A673 (cell line): ENCODE measurements around the gene CACNA2D3. TPM values are rescaled to one million over a fixed set of nuclear protein-coding genes. Genes with fewer than 3 reads are reported as not detected.
"Not testable (repeated sequence)": the region's sequence is repeated elsewhere in the genome, so short reads cannot be mapped to it uniquely, and the experiment has no call there.

Experiments used
- BruUV-seq: library from RNA; stranded (reverse); fragments of 400-500 nt; replicated peaks from 2 replicates; lab custom pipeline; 2021; lab: Mats Ljungman, UMichigan
- CTCF ChIA-PET: fragments of 300-600 bp; sonication (Branson Sonifier 250); formaldehyde crosslinking; loops from one replicate; lab custom pipeline; 2022; ENCODE audit warnings: antibody characterized with exemption; lab: Charles Lee
- POLR2A ChIA-PET: fragments of 300-600 bp; sonication (Branson Sonifier 250); formaldehyde crosslinking; loops from one replicate; lab custom pipeline; 2022; ENCODE audit warnings: antibody characterized with exemption; ENCODE audit not compliant: low non-redundant PET; lab: Charles Lee
- DNase-seq: peaks from one replicate; pipeline ENCODE4 v3.0.0-alpha.2; 2015; ENCODE audit warnings: low spot score
- H3K27ac ChIP-seq: fragments of 200-600 bp; sonication (generic); 2 replicates; pipeline ENCODE4 v1.5.1; 2016; ENCODE audit warnings: mixed run types, low read depth, mild to moderate bottlenecking, mixed read lengths, antibody characterized with exemption, low read length; ENCODE audit not compliant: poor library complexity, severe bottlenecking
- H3K27me3 ChIP-seq: fragments of 200-600 bp; sonication (generic); replicated peaks from 2 replicates; pipeline ENCODE4 v1.6.1; 2017; ENCODE audit warnings: mixed run types, low read depth, mild to moderate bottlenecking, mixed read lengths, antibody characterized with exemption, low read length; ENCODE audit not compliant: insufficient read depth, poor library complexity
- H3K36me3 ChIP-seq: fragments of 200-600 bp; sonication (generic); 2 replicates; pipeline ENCODE4 v1.6.1; 2016; ENCODE audit warnings: mixed run types, mild to moderate bottlenecking, mixed read lengths, antibody characterized with exemption, low read length; ENCODE audit not compliant: insufficient read depth, poor library complexity, severe bottlenecking
- H3K4me1 ChIP-seq: fragments of 200-600 bp; sonication (generic); 2 replicates; pipeline ENCODE4 v1.6.1; 2017; ENCODE audit warnings: mixed run types, mild to moderate bottlenecking, mixed read lengths, antibody characterized with exemption, low read length; ENCODE audit not compliant: insufficient read depth, poor library complexity, severe bottlenecking
- H3K4me3 ChIP-seq: fragments of 200-600 bp; sonication (generic); 2 replicates; pipeline ENCODE4 v1.5.1; 2016; ENCODE audit warnings: low read depth, mixed run types, mild to moderate bottlenecking, mixed read lengths, low read length; ENCODE audit not compliant: poor library complexity, severe bottlenecking
- H3K9me3 ChIP-seq: fragments of 200-600 bp; sonication (generic); 2 replicates; pipeline ENCODE4 v1.6.1; 2016; ENCODE audit warnings: mixed run types, low read depth, mild to moderate bottlenecking, mixed read lengths, antibody characterized with exemption, low read length; ENCODE audit not compliant: poor library complexity, severe bottlenecking
- CTCF ChIP-seq: fragments of 300-800, 200-600 bp; sonication (generic); conservative IDR thresholded peaks from 2 replicates; pipeline ENCODE4 v1.5.1; 2017; ENCODE audit warnings: low read depth, mild to moderate bottlenecking, antibody characterized with exemption, low read length, moderate library complexity, mixed read lengths
- EZH2 ChIP-seq: fragments of 200-600 bp; sonication (generic); IDR thresholded peaks from 2 replicates; pipeline ENCODE4 v1.6.1; 2017; ENCODE audit warnings: borderline replicate concordance, low read depth, mild to moderate bottlenecking, mixed read lengths, antibody characterized with exemption, low read length; ENCODE audit not compliant: poor library complexity, severe bottlenecking
- intact Hi-C: fragments of 100-400 bp; cut with micrococcal nuclease; formaldehyde crosslinking; loops from one replicate; pipeline ENCODE4 v1.10.0; 2022; ENCODE audit not compliant: unreplicated experiment
- total RNA-seq: library from RNA; stranded (reverse); gene quantifications from 2 replicates; pipeline ENCODE4 v1.2.3, GENCODE V29; 2021

CACNA2D3 gene
- total RNA-seq, 1 experiment from 2014 or later: not detected

GRCh38 chr3:54094926-54095325, 27.4 kb upstream of the CACNA2D3 start:
- no peaks in the 10 kb centered on the region for H3K36me3 ChIP-seq
- CTCF ChIA-PET: no interaction called here
- POLR2A ChIA-PET: no interaction called here
- intact Hi-C loops: no loop called here
- TF ChIP-seq EZH2 (no peak), CTCF (no peak)
- no peaks in the 10 kb centered on the region for H3K4me1 ChIP-seq
- no peaks in the 10 kb centered on the region for H3K9me3 ChIP-seq
- no TSS peak for BruUV-seq
- no peaks in the 10 kb centered on the region for H3K27me3 ChIP-seq
- DNase-seq: no peak
- no peak overlapping the region for H3K4me3 ChIP-seq
- no peak overlapping the region for H3K27ac ChIP-seq

DNA sequence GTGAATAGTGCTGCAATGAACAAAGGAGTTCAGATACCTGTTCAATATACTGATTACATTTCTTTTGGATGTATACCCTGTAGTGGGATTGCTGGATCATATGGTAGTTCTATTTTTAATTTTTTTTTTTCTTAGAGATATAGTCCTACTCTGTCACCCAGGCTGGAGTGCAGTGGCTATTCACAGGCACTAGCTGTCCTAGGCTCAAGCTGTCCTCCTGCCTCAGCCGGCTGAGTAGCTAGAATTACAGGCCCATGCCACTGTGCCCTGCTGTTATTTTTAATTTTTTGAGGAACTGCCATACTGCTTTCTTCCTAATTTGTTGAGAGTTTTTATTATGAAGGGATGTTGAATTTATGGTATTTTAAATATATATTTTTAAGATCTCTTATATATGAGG, 23.0 kb upstream of the CACNA2D3 start:
- no peak for DNase-seq
- ChIA-PET POLR2A (no interaction called here), CTCF (no interaction called here)
- Histone ChIP-seq H3K36me3 (no peaks in the 10 kb centered on the region), H3K9me3 (no peaks in the 10 kb centered on the region), H3K27me3 (no peaks in the 10 kb centered on the region), H3K4me1 (no peaks in the 10 kb centered on the region), H3K27ac (no peak overlapping the region), H3K4me3 (no peak overlapping the region)
- no peak for TF ChIP-seq CTCF
- no peak for TF ChIP-seq EZH2
- intact Hi-C loops: no loop called here
- no TSS peak for BruUV-seq

- Histone ChIP-seq H3K4me1 (no peaks in the 10 kb centered on the region), H3K36me3 (no peaks in the 10 kb centered on the region), H3K9me3 (no peaks in the 10 kb centered on the region), H3K27me3 (no peaks in the 10 kb centered on the region), H3K27ac (no peak overlapping the region), H3K4me3 (no peak overlapping the region)
- DNase-seq: no peak
- no TSS peak for BruUV-seq
- no peak for TF ChIP-seq CTCF
- no peak for TF ChIP-seq EZH2
- ChIA-PET POLR2A (no interaction called here), CTCF (no interaction called here)
- intact Hi-C loops: no loop called here
These were observed 18.3 kb upstream of the CACNA2D3 start for GRCh38 chr3:54104084-54104483.

GRCh38 chr3:54116129-54116528, 6.2 kb upstream of the CACNA2D3 start:
- H3K36me3 ChIP-seq, H3K27ac ChIP-seq, H3K4me3 ChIP-seq, H3K4me1 ChIP-seq, intact Hi-C loops, BruUV-seq, POLR2A ChIA-PET, DNase-seq, H3K9me3 ChIP-seq, CTCF ChIA-PET: not testable (repeated sequence)
- H3K27me3 ChIP-seq: peaks cover 14% of the 10 kb centered on the region
